ENCODE measurements around the gene GFY. TPM values are rescaled to one million over a fixed set of nuclear protein-coding genes. Genes with fewer than 3 reads are reported as not detected.

The GFY gene
- total RNA-seq, 1 donor from 2014 or later: not detected

DNA sequence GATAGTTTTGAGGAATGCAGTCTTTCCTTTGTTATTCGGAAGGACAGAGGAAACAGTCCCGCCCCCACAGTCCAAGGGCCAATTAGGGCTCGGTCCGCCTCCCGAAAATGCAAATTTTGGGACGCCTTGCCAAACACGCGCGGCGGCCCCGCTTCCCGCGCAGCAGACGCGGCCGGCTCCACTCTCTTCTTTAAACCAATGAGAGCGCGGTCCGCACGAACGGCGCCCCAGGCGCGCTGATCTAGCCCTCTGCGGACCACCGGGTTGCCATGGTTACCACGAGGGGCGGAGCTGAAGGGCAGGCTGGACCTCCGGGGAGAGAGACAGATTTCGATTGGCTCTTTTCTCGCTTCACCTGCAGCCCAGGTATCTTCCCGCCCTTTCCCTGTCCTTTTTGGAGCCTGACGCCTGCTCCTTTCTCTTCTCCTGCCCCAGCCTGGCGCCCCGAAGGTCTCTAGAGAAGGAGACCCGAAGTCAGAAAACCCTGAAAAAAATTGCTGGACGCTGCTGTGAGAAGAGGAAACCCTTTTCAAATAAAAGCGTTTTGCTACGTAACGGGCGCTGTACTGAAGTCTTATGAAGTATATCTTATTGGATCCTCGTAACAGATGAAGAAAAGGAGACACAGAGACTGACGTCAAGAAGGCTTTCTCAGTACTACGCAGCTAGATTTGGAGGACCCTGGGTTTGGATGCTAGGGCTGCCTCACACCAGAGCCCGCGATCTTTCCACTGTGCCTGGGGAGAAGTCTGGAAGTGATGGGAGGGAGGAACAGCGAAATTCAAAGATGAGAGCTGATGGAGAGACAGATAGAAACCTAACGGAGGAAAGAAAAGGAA, 3.9 kb upstream of the GFY start:
- Histone ChIP-seq H3K27me3 (ENCODE audit: insufficient read depth, low read length) (peaks cover 88% of the 10 kb centered on the region), H3K36me3 (ENCODE audit: insufficient read depth, low read length) (no peaks in the 10 kb centered on the region), H3K27ac (ENCODE audit: low read depth, low read length) (no peak overlapping the region), H3K9ac (ENCODE audit: low read length) (no peak overlapping the region), H3K4me1 (ENCODE audit: insufficient read depth, low read length) (peaks cover 4% of the 10 kb centered on the region), H4K20me1 (ENCODE audit: insufficient read depth, low read length) (peaks cover 7% of the 10 kb centered on the region), H3K4me3 (ENCODE audit: insufficient read depth, low read depth, low read length) (no peak overlapping the region), H3K9me3 (ENCODE audit: insufficient read depth, low read depth, low read length) (no peaks in the 10 kb centered on the region), H2AFZ (ENCODE audit: low read depth, low read length) (no peak overlapping the region), H3K4me2 (ENCODE audit: low read length) (peak overlapping the region; percentile 25), H3K79me2 (ENCODE audit: insufficient read depth, low read length) (no peaks in the 10 kb centered on the region)
- peaks cover 4% of the 10 kb centered on the region for H3K4me1 Mint-ChIP-seq (ENCODE audit: low read depth, unreplicated experiment)
- peaks cover 90% of the 10 kb centered on the region for H3K27me3 Mint-ChIP-seq (ENCODE audit: low read depth, unreplicated experiment)
- FAIRE-seq (no peak), DNase-seq (ENCODE audit: low read depth) (peak; percentile 18)
- no peaks in the 10 kb centered on the region for H3K9me3 Mint-ChIP-seq (ENCODE audit: unreplicated experiment)
- TF ChIP-seq EZH2 (IDR thresholded peaks at IDR 0.05; ENCODE audit: insufficient read depth, low read length) (no peak), CTCF (IDR thresholded peaks at IDR 0.05; ENCODE audit: insufficient read depth, low read depth, low read length) (no peak)
- peaks cover 3% of the 10 kb centered on the region for H3K36me3 Mint-ChIP-seq (ENCODE audit: low read depth, unreplicated experiment)
- peak overlapping the region; percentile 27 for H3K4me3 Mint-ChIP-seq (ENCODE audit: unreplicated experiment)
- no peak overlapping the region for H3K27ac Mint-ChIP-seq (ENCODE audit: unreplicated experiment)

GRCh38 chr19:49421878-49422202, 3.3 kb upstream of the GFY start:
- no peaks in the 10 kb centered on the region for H3K36me3 ChIP-seq (ENCODE audit: insufficient read depth, low read length)
- no peak overlapping the region for H3K27ac Mint-ChIP-seq (ENCODE audit: unreplicated experiment)
- peaks cover 4% of the 10 kb centered on the region for H3K4me1 ChIP-seq (ENCODE audit: insufficient read depth, low read length)
- H3K79me2 ChIP-seq (ENCODE audit: insufficient read depth, low read length): no peaks in the 10 kb centered on the region
- H3K4me3 Mint-ChIP-seq (ENCODE audit: unreplicated experiment): no peak overlapping the region
- H3K36me3 Mint-ChIP-seq (ENCODE audit: low read depth, unreplicated experiment): peaks cover 3% of the 10 kb centered on the region
- H3K27ac ChIP-seq (ENCODE audit: low read depth, low read length): no peak overlapping the region
- no peak overlapping the region for H3K4me3 ChIP-seq (ENCODE audit: insufficient read depth, low read depth, low read length)
- H3K27me3 ChIP-seq (ENCODE audit: insufficient read depth, low read length): peaks cover 94% of the 10 kb centered on the region
- no peak overlapping the region for H3K4me2 ChIP-seq (ENCODE audit: low read length)
- no peak overlapping the region for H3K9ac ChIP-seq (ENCODE audit: low read length)
- no peak overlapping the region for H2AFZ ChIP-seq (ENCODE audit: low read depth, low read length)
- H3K4me1 Mint-ChIP-seq (ENCODE audit: low read depth, unreplicated experiment): peaks cover 4% of the 10 kb centered on the region
- H3K27me3 Mint-ChIP-seq (ENCODE audit: low read depth, unreplicated experiment): peaks cover 90% of the 10 kb centered on the region
- no peak for DNase-seq (ENCODE audit: low read depth)
- no peaks in the 10 kb centered on the region for H3K9me3 Mint-ChIP-seq (ENCODE audit: unreplicated experiment)
- H4K20me1 ChIP-seq (ENCODE audit: insufficient read depth, low read length): peaks cover 7% of the 10 kb centered on the region
- no peaks in the 10 kb centered on the region for H3K9me3 ChIP-seq (ENCODE audit: insufficient read depth, low read depth, low read length)
- no peak for FAIRE-seq
- no peak for TF ChIP-seq CTCF (IDR thresholded peaks at IDR 0.05; ENCODE audit: insufficient read depth, low read depth, low read length)
- TF ChIP-seq EZH2 (IDR thresholded peaks at IDR 0.05; ENCODE audit: insufficient read depth, low read length): no peak

All from astrocyte (in vitro differentiated cells and primary cell).